ENCODE data around the gene PPARA. TPM values are rescaled to one million over a fixed set of nuclear protein-coding genes. Genes with fewer than 3 reads are reported as not detected.

Gene PPARA
- total and polyA plus RNA-seq, 12 donors = 15.5 to 89.5 (median 79.9) TPM

DNA sequence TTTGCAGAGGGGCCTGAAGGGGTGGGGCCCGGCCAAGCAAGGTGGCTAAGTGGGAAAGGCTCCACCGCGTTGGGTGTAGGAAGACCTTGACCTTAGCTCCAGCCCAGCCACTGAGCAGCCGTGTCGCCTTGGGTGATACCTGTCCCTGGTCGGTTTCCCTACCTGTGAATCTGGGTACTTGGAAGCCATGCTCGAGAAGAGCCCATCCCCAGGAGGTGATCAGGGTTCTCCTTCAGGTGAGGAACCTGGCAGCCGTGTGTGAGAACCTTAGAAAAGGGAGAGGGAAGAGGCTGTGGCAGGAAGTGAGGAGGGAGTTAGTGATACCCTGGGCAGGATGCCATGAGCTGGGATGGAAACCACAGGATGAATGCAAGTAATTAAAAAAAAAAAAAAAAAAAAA, 21.6 kb downstream of the PPARA start:
- no peak for DNase-seq
- Histone ChIP-seq H3K36me3 (peaks cover 0 to 12% (median 2%) of the 10 kb centered on the region in 9 donors), H3K4me1 (peaks cover 16 to 34% (median 31%) of the 10 kb centered on the region in 9 donors), H3K9me3 (peaks cover 0 to 10% (median 0%) of the 10 kb centered on the region in 11 donors), H3K4me3 (no peak overlapping the region), H3K27me3 (no peaks in the 10 kb centered on the region), H3K27ac (peak overlapping the region in 6 of 10 donors; percentile 1 to 61 (median 52))
- intact Hi-C loops (cut with DNase I) = no loop called here
- peak in 6 of 8 donors; percentile 8 to 43 (median 26) for ATAC-seq
- WGBS, 2 donors = 87 to 93% methylated on average over 8 of the region's 8 CpGs
- TF ChIP-seq, protein P1, sequence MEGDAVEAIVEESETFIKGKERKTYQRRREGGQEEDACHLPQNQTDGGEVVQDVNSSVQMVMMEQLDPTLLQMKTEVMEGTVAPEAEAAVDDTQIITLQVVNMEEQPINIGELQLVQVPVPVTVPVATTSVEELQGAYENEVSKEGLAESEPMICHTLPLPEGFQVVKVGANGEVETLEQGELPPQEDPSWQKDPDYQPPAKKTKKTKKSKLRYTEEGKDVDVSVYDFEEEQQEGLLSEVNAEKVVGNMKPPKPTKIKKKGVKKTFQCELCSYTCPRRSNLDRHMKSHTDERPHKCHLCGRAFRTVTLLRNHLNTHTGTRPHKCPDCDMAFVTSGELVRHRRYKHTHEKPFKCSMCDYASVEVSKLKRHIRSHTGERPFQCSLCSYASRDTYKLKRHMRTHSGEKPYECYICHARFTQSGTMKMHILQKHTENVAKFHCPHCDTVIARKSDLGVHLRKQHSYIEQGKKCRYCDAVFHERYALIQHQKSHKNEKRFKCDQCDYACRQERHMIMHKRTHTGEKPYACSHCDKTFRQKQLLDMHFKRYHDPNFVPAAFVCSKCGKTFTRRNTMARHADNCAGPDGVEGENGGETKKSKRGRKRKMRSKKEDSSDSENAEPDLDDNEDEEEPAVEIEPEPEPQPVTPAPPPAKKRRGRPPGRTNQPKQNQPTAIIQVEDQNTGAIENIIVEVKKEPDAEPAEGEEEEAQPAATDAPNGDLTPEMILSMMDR (IDR thresholded peaks at IDR 0.05) = no peak

DNA sequence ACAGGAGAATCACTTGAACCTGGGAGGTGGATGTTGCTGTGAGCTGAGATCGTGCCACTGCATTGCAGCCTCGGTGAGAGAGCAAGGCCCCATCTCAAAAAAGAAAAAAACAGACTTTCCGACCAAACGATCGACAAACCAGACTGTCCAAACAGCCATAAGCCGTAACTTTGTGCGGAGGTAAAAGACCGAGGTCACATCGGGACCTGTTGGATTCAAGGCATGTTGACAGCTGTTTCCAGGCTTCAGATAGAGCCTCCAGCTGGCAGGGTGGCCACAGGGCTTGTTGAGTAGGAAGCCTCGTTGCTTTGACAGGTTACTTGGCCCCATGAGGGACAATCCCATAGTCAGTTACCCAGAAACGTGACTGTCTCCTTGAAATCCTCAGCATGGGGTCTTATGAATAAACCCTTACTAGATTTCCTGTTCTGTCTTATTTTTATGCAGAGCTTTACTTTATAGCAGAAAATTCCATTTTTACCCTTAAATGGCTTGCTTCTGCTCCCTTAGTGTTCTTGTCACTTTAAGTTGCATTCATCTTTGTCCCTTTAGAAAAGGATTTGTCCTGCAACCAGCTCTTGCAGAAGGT, 22.3 kb downstream of the PPARA start:
- intact Hi-C loops (cut with DNase I) = no loop called here
- peaks cover 0 to 17% (median 3%) of the 10 kb centered on the region in 9 donors for H3K36me3 ChIP-seq
- H3K9me3 ChIP-seq = peaks cover 0 to 10% (median 0%) of the 10 kb centered on the region in 11 donors
- H3K4me1 ChIP-seq = peaks cover 16 to 34% (median 31%) of the 10 kb centered on the region in 9 donors
- DNase-seq = no peak
- WGBS, 2 donors = 51% methylated on average over 11 of the region's 11 CpGs
- H3K4me3 ChIP-seq = peak overlapping the region in 1 of 10 donors; percentile 5
- peak overlapping the region in 9 of 10 donors; percentile 30 to 61 (median 50) for H3K27ac ChIP-seq
- TF ChIP-seq, protein P1 (IDR thresholded peaks at IDR 0.05) = no peak
- ATAC-seq = peak; percentile 39 to 89 (median 70)
- no peaks in the 10 kb centered on the region for H3K27me3 ChIP-seq

DNA sequence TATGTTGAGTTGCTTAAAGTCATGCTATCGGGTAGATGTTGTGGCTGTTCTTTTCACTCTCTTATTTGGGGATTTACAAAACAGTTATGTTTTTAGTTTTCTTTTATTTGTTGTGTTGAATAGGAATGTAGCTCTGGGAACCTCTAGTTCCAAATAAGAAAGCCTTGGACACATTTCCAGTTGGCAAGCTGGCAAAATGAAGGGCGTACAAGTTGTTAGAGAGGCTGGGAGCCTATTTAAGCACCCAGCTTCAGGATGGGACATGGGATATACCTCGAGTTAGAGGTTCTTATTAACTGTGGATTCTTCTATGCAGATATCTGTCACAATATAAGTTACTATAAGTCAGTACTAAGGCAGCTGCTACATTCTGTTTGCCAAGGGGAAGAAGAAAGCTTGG, 22.8 kb downstream of the PPARA start:
- peak overlapping the region in 8 of 10 donors; percentile 30 to 61 (median 50) for H3K27ac ChIP-seq
- peak in 4 of 8 donors; percentile 52 to 86 (median 68) for ATAC-seq
- 44 to 57% methylated on average over 3 of the region's 3 CpGs for WGBS, 2 donors

DNA sequence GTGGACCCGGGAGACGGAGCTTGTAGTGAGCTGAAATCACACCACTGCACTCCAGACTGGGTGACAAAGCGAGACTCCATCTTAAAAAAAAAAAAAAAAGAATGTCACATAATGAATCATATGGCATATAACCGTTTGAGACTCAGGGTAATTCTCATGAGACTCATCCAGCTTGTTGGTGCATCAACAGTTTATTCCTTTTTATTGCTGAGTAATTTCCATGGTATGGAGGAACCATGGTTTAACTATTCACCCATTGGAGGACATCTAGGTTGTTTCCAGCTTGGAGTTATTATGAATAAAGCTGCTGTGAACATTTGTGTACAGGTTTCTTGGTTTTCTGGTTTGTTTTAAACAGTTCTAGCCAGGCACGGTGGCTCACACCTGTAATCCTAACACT, 25.3 kb downstream of the PPARA start:
- ATAC-seq (no peak), DNase-seq (no peak)
- Histone ChIP-seq H3K27me3 (no peaks in the 10 kb centered on the region), H3K36me3 (peaks cover 0 to 45% (median 20%) of the 10 kb centered on the region in 9 donors), H3K4me3 (no peak overlapping the region), H3K27ac (no peak overlapping the region), H3K4me1 (peaks cover 16 to 33% (median 30%) of the 10 kb centered on the region in 9 donors), H3K9me3 (peaks cover 0 to 25% (median 6%) of the 10 kb centered on the region in 11 donors)
- intact Hi-C loops (cut with DNase I) = no loop called here
- WGBS, 2 donors = 91 to 92% methylated on average over 5 of the region's 5 CpGs
- TF ChIP-seq, protein P1 (IDR thresholded peaks at IDR 0.05) = no peak

More for the DNA sequence above, 22.8 kb downstream of the PPARA start:
- TF ChIP-seq, protein P1 (IDR thresholded peaks at IDR 0.05) = no peak
- Histone ChIP-seq H3K4me1 (peaks cover 16 to 34% (median 31%) of the 10 kb centered on the region in 9 donors), H3K27me3 (no peaks in the 10 kb centered on the region), H3K36me3 (peaks cover 0 to 22% (median 3%) of the 10 kb centered on the region in 9 donors), H3K9me3 (peaks cover 0 to 10% (median 0%) of the 10 kb centered on the region in 11 donors), H3K4me3 (peak overlapping the region in 1 of 10 donors; percentile 5)
- intact Hi-C loops (cut with DNase I) = no loop called here
- no peak for DNase-seq

All from heart right ventricle (tissue), 16 donors.